Sciatic nerve (tissue), 2 donors: ENCODE results near the gene CHN2. TPM values are rescaled to one million over a fixed set of nuclear protein-coding genes. Genes with fewer than 3 reads are reported as not detected.

Experiments
- ATAC-seq: fragments of 200-7000 bp; cut with Tn5 transposase; one replicate; pipeline ENCODE4 v1.9.1; 2020; ENCODE audit warnings: mild to moderate bottlenecking, moderate library complexity
- DNase-seq: peaks from one replicate; pipeline ENCODE4 v3.0.0-alpha.2; 2020; ENCODE audit warnings: low spot score
- intact Hi-C: fragments of 100-400 bp; cut with DNase I; formaldehyde crosslinking; loops from one replicate; pipeline ENCODE4 v1.14.2; 2022
- total RNA-seq: library from RNA; stranded (reverse); fragmentation: NEBNext Ultra II Directional; extraction: Animal tissue kit (Norgen Biotek cat#: 25700); gene quantifications from one replicate; pipeline ENCODE4 v1.2.1, GENCODE V29; 2021
- donor health status: DM: no; HTN: no; CAD: no.
- donor health status: DM: no; HTN: no; CAD: no.

Gene CHN2
- total RNA-seq, 1 donor from 2014 or later, result 10.9 TPM

- intact Hi-C loops, result no loop called here
- DNase-seq, result no peak
- no peak for ATAC-seq
Observed at GRCh38 chr7:29457141-29457561, 262.6 kb downstream of the CHN2 start.

DNA sequence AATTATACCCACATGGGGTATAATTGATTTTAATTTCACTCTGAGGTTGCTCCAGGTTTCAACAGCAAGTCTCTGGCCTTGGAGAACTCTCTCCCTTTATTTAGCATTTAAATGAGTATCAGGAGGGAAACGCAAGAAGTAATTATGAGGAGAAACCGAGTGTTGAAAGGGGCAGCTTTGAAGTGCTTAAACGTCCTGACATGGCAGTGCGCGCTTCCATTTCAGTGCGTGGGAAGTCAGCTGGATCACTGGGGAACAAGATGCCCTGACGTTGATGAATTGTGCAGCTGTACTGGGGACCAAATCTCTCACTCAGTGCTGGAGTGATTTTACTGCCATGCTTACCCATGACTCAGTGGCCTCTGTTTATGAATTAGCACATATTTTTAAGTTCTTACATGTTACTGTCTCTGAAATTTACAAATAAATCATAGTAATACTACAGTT lies 263.0 kb downstream of the CHN2 start:
- no peak for ATAC-seq
- DNase-seq, result no peak
- intact Hi-C loops, result no loop called here

DNA sequence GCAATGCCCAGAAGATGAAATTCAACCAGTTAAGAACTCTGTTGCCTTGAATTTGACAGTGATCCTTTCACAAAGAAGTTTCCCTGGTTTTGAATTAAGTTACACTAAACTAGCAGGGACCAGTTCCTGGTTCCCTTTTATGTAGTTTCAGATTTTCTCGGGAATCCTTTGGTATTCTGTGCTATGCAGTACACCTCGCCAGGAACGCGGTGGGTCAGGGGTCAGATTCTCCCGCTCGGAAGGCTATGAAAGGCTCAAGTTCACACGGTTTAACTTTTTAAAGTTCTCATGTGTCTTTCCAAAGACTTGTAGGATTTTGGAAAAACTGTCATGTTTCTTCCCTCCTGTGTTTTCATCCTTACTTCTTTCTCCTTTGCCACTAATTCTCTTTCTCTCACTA lies 264.4 kb downstream of the CHN2 start:
- no peak for ATAC-seq
- intact Hi-C loops, result no loop called here
- DNase-seq, result no peak

DNA sequence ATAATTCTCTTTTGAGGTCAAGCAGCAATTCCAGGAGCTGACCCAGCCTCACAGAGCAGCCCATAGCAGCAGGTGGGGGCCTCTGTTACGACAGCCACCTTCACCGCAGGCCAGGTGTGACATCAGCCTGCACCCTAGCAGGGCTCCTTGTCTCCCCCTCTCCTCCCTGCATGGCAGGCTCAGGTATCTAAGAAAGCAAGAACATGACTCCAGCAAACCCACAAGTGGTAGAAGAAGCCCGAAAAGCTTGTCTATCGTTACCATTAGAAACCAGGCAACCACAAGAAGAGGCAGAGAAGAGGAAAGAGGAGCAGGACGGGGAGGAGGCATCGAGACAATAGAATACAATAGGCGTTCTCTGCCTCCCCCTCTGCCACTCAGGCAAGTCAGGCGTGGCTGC lies 265.0 kb downstream of the CHN2 start:
- intact Hi-C loops, result no loop called here
- DNase-seq (no peak), ATAC-seq (no peak)

DNA sequence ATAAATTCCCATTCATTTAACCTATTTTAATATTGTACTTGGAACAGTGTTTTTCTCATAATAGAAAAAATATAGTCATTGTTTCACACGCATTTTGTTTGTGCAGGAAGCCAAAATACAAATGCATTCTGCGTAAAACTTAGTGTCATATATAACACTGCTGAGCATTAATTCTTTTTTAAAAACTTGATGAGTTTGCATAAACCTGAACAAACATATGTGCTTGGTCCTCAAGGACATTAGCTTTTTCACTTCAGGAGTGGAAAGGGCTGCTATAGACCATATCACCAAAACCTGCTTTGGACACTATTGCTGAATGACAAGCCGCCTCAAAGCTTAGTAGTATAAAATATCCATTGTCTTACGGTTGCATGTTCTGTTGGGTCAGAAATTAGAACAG lies 267.4 kb downstream of the CHN2 start:
- DNase-seq, result no peak
- ATAC-seq, result no peak
- intact Hi-C loops, result no loop called here

- intact Hi-C loops, result no loop called here
Observed at GRCh38 chr7:29463504-29464158, 269.1 kb downstream of the CHN2 start.

GRCh38 chr7:29464753-29465152 lies 270.2 kb downstream of the CHN2 start:
- DNase-seq (no peak), ATAC-seq (no peak)
- intact Hi-C loops, result no loop called here

More at GRCh38 chr7:29463504-29464158, 269.1 kb downstream of the CHN2 start:
- ATAC-seq, result no peak
- no peak for DNase-seq

DNA sequence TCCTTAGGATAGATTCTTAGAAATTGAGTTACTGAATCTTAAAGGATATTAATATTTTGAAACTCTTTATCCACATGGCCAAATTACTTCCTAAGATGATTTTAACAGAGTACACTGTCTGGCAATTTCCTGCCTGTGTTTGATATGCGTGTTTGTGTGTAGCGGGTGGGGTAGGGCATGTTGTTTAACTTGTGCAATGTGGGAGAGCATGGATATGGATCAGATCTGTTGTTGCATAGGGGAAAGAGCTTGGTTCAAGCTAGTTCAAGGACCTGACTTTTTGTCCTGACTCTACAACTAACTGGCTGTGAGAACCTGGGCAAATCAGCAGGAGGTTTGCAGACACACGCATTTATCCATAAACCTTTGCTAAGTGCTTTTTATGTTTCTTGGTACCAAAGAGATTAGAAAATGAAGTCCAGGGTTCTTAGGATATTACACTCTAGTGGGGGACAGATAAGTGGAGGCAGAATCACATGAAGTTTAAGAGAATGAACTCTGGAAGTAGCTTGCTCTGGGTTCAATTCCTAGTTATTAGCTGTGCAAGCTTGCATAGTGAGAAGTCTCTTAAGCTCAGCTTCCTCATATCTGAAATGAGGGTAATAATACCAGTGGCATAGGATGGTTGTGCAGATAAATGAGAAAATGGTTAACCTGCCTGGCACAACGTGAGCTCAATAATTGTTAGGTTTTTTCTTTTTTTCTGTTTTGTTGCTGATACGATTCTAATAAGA lies 272.8 kb downstream of the CHN2 start:
- ATAC-seq, result no peak
- DNase-seq, result no peak
- intact Hi-C loops, result no loop called here

DNA sequence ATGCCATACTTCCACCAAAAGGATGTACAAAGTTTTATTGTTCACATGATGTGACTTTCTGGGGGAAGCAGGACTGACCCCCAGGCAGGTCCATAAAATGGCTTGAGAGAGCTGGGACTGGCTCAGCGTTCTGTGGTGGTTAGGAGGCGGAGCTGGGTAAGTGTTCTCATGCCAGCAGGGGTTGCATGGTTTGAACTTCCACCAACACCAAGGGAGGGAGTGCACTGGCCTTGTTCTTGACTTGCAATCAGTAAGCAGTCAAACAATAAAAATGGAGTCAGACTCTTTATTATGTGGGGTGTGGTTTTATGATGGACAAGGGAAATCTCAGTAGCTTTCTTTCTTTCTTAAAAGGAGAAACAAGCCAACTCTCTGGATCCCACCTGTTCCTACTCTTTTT lies 273.6 kb downstream of the CHN2 start:
- intact Hi-C loops, result no loop called here
- ATAC-seq, result no peak
- no peak for DNase-seq

- ATAC-seq (no peak), DNase-seq (no peak)
- intact Hi-C loops, result no loop called here
Observed at GRCh38 chr7:29469281-29469680, 274.7 kb downstream of the CHN2 start.

- ATAC-seq (no peak), DNase-seq (no peak)
- intact Hi-C loops, result no loop called here
Observed at GRCh38 chr7:29469976-29470557, 275.5 kb downstream of the CHN2 start.

DNA sequence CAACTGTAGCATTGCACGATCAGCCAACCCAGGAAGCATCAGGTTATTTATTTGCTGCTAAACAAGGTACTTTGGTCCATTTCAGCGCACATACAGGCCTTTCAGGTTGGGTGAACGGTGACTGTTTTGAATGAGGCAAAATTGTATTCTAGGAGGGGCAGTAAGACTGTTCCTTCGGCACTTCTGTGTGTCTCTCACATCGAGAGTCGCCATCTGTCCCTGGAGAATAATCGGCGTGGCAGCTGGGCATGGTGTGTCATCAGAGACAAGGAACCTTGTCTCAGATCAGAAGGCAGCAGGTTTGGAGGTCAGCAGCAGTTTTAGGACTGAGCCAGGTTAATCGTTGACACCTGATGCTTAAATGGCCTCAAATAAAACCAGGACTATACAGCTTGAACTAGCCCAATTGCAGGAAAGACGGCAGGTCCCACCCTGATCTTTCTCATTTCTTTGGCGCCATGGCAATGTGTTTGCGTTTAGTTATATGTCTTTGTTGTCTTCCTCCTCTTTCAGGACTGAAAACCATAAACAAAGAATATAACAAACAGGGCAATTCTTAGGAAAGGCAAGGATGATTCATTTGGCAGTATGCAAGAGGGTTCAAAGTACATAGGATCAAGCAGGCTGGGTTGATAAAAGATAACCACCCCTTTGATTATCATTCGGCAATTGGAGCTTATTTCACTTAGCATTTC lies 277.0 kb downstream of the CHN2 start:
- intact Hi-C loops, result no loop called here
- ATAC-seq (no peak), DNase-seq (no peak)

- ATAC-seq (no peak), DNase-seq (no peak)
- intact Hi-C loops, result no loop called here
Observed at GRCh38 chr7:29476916-29477315, 282.3 kb downstream of the CHN2 start.

GRCh38 chr7:29478226-29478625 lies 283.7 kb downstream of the CHN2 start:
- intact Hi-C loops, result no loop called here
- DNase-seq (no peak), ATAC-seq (no peak)

DNA sequence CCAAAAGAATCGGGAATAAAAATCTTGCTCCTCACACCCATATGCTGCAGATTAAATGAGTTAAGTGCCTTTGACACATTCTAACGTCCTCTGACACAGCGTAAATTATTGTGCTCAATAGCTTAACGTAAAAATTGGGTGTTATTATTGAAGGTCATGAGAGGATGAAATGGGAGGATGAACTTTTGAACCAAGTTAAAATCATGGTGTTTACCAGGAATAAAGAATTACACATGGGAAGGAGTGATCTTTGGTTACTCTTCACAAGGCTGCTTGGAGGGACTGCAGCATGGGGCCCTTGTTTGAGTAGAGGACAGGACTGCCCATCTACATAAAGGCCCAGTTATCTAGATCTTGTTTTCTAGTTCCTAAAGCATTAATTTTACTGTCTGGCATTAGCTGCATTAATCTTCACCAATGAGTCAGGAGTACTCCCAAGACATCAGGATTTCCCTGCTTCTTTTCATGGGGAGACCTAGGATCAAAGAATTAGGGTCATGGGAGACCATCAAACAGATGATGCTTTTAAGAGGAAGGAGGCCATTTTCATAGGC lies 284.2 kb downstream of the CHN2 start:
- ATAC-seq (no peak), DNase-seq (no peak)

DNA sequence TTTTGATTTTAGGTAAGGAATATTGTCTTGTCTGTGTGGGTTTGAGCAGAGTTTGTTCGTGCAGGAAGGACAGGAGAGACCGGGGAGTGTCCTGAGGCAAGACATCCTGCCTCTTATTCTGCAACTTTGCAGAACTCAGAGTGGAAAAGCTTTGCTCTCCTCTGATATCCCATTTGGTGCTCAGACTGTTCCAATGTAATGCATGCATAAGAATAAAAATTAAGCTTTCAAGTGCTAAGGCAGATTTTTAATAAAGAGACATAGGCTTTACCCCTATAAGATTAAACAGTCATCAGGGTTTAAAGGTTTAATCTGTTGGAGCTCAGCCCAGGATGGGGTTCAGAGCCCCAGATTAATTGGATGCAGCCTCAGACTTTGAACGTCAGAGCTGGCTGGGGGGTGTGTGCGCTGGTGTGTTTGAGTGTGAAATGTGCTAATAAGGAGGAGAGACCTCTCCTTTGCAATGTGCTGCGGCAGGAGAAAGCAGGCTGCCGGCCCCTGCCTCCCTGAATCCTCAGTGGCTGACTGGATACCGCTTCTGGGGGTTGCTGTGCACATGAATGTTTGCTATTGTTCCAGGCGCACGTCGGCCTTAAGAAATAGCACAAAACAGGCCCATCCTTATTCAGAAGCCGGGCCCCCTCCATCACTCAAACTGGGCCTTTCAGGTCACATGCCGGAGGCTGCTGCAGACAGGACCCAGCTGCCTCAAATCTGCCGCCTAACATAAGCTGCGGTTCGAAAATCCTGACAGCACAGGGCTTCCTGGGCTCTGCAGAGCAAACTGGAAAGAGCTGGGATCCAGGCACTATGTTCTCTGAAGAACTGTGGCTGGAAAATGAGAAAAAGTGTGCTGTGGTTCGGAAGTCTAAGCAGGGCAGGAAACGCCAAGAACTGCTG lies 285.0 kb downstream of the CHN2 start:
- intact Hi-C loops, result no loop called here
- DNase-seq, result no peak

More for the DNA sequence above, 284.2 kb downstream of the CHN2 start:
- intact Hi-C loops, result no loop called here

DNA sequence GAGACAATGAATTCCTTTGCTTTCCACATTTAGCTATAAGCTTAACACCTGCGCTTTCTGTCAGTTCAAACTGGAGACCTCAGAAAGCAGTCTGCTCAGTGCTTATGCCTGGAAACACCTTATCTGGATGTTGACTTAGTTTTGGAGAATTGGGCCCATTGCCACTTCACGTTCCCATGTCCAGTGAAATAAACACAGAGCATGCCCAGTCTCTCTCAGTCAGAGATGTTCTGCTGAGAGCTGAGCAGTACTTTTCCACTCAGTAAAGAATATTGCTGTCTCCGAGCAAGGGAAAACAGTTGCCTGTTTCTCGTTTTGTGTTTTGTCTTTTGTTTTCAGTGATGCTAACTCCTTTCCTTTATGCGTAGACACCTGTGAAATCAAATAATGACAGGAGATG lies 285.9 kb downstream of the CHN2 start:
- intact Hi-C loops, result no loop called here
- DNase-seq, result no peak
- ATAC-seq, result peak; percentile 83

More for the DNA sequence above, 285.0 kb downstream of the CHN2 start:
- peak; percentile 67 for ATAC-seq

DNA sequence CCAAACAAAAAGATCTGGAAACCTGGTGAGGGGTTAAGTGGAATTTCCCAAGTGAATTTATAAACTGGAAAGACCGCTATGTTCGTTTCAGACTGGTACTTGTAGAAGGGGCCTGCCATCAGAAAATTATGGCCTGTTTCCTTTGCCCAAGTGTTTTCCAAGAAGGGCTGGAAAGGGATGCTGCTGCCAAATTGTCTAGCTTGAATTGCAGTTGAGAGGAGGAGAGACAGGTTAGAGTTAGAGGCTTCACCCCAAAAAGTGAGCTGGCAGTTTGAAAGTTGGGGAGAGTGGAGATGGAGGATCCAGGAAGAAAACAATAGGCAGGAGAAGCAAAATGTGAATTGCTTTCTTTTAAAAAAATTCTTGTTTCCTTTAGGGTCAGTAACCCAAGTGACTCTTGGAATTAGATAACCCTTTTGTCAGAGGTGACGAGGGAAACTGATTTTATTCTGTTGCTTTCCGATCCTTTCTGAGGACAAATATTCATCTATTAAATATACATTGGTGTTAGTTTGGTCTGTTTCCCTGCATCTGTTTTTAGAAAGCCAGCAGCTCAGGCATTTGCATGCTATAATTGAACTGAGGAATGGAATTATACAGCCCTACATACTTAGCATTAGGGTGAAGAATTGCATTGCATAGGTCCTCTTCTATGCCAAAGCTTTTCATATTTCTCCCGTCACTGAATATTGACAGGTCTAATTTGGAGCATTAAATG lies 286.5 kb downstream of the CHN2 start:
- intact Hi-C loops, result no loop called here
- ATAC-seq, result no peak
- DNase-seq, result no peak
